Adipocyte (in vitro differentiated cells): ENCODE data around the gene EFCAB11.
A peak's percentile ranks its signal among the peaks of the same experiment; 100 is the strongest.

Experiments used
- DNase-seq: peaks from one replicate; pipeline ENCODE4 v3.0.0-alpha.2; 2015; ENCODE audit warnings: low read depth
- H3K27me3 ChIP-seq: replicated peaks from 2 replicates; pipeline ENCODE4 v1.7.0; 2013; ENCODE audit warnings: mild to moderate bottlenecking, low read length, moderate library complexity; ENCODE audit not compliant: control insufficient read depth, insufficient read depth
- H3K36me3 ChIP-seq: 2 replicates; pipeline ENCODE4 v1.7.0; 2013; ENCODE audit warnings: low read length, mild to moderate bottlenecking, moderate library complexity; ENCODE audit not compliant: control insufficient read depth, insufficient read depth, severe bottlenecking
- H3K4me1 ChIP-seq: 2 replicates; pipeline ENCODE4 v1.7.0; 2013; ENCODE audit warnings: mild to moderate bottlenecking, low read length, moderate library complexity; ENCODE audit not compliant: control insufficient read depth, insufficient read depth
- H3K4me3 ChIP-seq: 2 replicates; pipeline ENCODE4 v1.7.0; 2013; ENCODE audit warnings: mild to moderate bottlenecking, low read length, moderate library complexity
- H3K9ac ChIP-seq: 2 replicates; pipeline ENCODE4 v1.7.0; 2013; ENCODE audit warnings: mild to moderate bottlenecking, low read length, moderate library complexity
- H3K9me3 ChIP-seq: 2 replicates; pipeline ENCODE4 v1.7.0; 2013; ENCODE audit warnings: mild to moderate bottlenecking, low read length, moderate library complexity; ENCODE audit not compliant: control insufficient read depth

EFCAB11 gene

GRCh38 chr14:89811954-89812575, 142.5 kb downstream of the EFCAB11 start:
- no peak overlapping the region for H3K4me3 ChIP-seq
- no peak overlapping the region for H3K9ac ChIP-seq
- no peaks in the 10 kb centered on the region for H3K36me3 ChIP-seq
- no peak for DNase-seq
- H3K4me1 ChIP-seq: peaks cover 15% of the 10 kb centered on the region
- no peaks in the 10 kb centered on the region for H3K9me3 ChIP-seq
- H3K27me3 ChIP-seq: no peaks in the 10 kb centered on the region

DNA sequence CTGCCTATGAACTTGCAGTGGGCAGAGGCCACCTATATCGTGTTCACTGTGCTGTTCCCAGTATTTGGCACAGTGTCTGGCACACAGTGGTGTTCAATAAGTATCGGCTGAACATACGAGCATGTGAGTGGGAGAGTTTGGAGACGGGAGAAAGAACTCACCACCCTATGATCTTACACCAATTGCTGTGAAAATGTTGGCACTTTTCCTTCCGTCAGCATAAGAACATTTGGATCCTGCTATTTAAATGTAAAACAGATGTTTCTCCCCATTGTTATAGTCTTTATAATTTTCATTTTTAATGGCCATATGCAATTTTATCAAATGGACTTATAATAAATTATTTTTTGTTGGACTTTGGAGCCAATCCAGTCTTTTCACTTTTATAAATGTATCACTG, 144.4 kb downstream of the EFCAB11 start:
- Histone ChIP-seq H3K27me3 (no peaks in the 10 kb centered on the region), H3K4me1 (peaks cover 20% of the 10 kb centered on the region), H3K36me3 (no peaks in the 10 kb centered on the region), H3K9me3 (no peaks in the 10 kb centered on the region), H3K9ac (no peak overlapping the region), H3K4me3 (no peak overlapping the region)
- no peak for DNase-seq

DNA sequence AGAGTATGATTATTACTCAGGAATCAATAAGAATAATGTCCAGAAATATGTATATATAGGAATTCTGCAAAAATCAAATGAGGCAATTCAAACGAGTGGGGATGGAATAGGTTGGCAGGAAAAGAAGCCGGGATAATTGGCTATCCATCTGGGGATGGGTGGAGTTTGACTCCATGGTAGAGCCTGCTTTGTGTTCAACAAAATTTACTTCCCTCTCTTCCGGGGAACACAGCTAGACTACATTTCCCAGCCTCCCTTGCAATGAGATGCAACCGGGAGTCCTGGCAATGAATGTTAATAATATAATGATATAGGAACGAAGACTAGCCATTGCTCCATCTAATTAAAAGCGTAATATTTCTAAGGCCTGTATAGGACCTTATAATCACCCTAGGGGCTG, 146.6 kb downstream of the EFCAB11 start:
- DNase-seq: no peak
- no peak overlapping the region for H3K9ac ChIP-seq
- no peaks in the 10 kb centered on the region for H3K27me3 ChIP-seq
- H3K36me3 ChIP-seq: no peaks in the 10 kb centered on the region
- H3K4me1 ChIP-seq: peaks cover 20% of the 10 kb centered on the region
- H3K9me3 ChIP-seq: no peaks in the 10 kb centered on the region
- no peak overlapping the region for H3K4me3 ChIP-seq

- no peaks in the 10 kb centered on the region for H3K36me3 ChIP-seq
- H3K9ac ChIP-seq: no peak overlapping the region
- no peaks in the 10 kb centered on the region for H3K9me3 ChIP-seq
- peaks cover 17% of the 10 kb centered on the region for H3K4me1 ChIP-seq
- H3K27me3 ChIP-seq: no peaks in the 10 kb centered on the region
- no peak for DNase-seq
- no peak overlapping the region for H3K4me3 ChIP-seq
Observed at GRCh38 chr14:89807151-89807550, 147.4 kb downstream of the EFCAB11 start.

- Histone ChIP-seq H3K9ac (no peak overlapping the region), H3K4me3 (no peak overlapping the region), H3K9me3 (no peaks in the 10 kb centered on the region), H3K36me3 (no peaks in the 10 kb centered on the region), H3K4me1 (peaks cover 17% of the 10 kb centered on the region), H3K27me3 (no peaks in the 10 kb centered on the region)
- no peak for DNase-seq
Observed at GRCh38 chr14:89806451-89806850, 148.1 kb downstream of the EFCAB11 start.

DNA sequence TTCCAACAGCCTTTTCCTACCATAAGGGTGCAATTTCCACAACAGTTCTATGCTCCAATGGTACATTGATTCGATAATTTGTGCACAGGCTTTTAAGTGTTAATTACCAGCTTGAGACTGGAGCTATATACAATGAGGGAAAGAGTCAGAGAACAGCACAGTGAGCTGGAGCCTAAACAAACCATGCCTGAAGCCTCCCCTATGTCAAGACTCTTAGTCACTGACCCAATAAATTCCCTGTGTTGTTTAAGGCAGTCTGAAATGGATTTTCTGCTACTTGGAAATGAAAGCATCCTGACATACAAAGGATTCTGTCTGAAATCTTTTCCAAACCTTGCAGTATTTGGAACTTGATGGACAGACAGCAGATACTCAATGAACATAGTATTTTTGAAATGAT, 149.0 kb downstream of the EFCAB11 start:
- no peak overlapping the region for H3K4me3 ChIP-seq
- no peaks in the 10 kb centered on the region for H3K36me3 ChIP-seq
- no peaks in the 10 kb centered on the region for H3K27me3 ChIP-seq
- no peak overlapping the region for H3K9ac ChIP-seq
- no peak for DNase-seq
- H3K9me3 ChIP-seq: no peaks in the 10 kb centered on the region
- peaks cover 17% of the 10 kb centered on the region for H3K4me1 ChIP-seq

GRCh38 chr14:89803542-89803941, 151.0 kb downstream of the EFCAB11 start:
- Histone ChIP-seq H3K9ac (no peak overlapping the region), H3K4me3 (no peak overlapping the region), H3K9me3 (no peaks in the 10 kb centered on the region), H3K4me1 (peaks cover 14% of the 10 kb centered on the region), H3K27me3 (no peaks in the 10 kb centered on the region), H3K36me3 (no peaks in the 10 kb centered on the region)
- no peak for DNase-seq

DNA sequence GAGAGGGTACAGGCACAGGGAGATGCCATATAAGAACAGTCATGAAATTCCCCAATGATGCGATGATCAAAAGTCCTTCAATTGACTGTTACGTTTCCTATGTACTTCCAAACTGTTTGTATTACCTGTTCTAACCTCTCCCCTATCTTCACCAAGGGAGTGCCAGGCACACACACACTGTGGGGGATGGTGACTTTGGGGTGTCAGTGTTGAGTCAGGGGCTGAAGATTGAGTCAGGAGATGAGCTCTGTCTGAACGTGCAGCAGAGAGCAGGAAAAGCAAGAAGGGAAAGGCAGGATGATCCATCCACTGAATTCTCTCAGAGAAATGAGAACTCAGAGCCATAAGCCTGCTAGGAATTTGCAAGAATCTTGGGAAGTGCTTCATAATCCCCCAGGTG, 153.4 kb downstream of the EFCAB11 start:
- Histone ChIP-seq H3K9ac (no peak overlapping the region), H3K4me1 (no peaks in the 10 kb centered on the region), H3K36me3 (no peaks in the 10 kb centered on the region), H3K4me3 (no peak overlapping the region), H3K9me3 (no peaks in the 10 kb centered on the region), H3K27me3 (no peaks in the 10 kb centered on the region)
- no peak for DNase-seq

- Histone ChIP-seq H3K9ac (no peak overlapping the region), H3K9me3 (no peaks in the 10 kb centered on the region), H3K4me3 (no peak overlapping the region), H3K4me1 (peaks cover 13% of the 10 kb centered on the region), H3K36me3 (no peaks in the 10 kb centered on the region), H3K27me3 (no peaks in the 10 kb centered on the region)
- DNase-seq: no peak
Observed at GRCh38 chr14:89798212-89798773, 156.2 kb downstream of the EFCAB11 start.

- Histone ChIP-seq H3K9me3 (no peaks in the 10 kb centered on the region), H3K4me1 (peaks cover 23% of the 10 kb centered on the region), H3K36me3 (no peaks in the 10 kb centered on the region), H3K4me3 (no peak overlapping the region), H3K9ac (no peak overlapping the region), H3K27me3 (no peaks in the 10 kb centered on the region)
- DNase-seq: no peak
Observed at GRCh38 chr14:89797148-89797547, 157.4 kb downstream of the EFCAB11 start.

DNA sequence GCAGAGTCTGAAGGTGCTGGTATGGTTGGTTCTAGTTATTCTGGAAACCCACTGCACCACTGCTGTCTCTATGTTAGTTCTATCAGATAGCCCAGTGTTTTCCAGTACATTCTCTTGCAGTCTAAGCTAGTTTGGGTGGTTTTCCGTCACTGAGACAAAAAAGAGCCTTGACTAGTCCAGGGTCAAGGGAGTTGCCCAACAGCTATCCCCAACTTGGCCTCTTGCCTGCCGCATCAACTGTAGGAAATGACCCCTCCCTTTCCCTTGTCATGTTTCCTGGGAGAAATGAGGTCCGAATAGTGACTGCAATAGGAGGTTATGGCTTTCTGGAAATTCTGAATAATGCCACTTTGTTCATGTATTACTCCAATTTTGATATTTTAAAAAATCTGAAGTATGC, 160.4 kb downstream of the EFCAB11 start:
- DNase-seq: no peak
- Histone ChIP-seq H3K27me3 (no peaks in the 10 kb centered on the region), H3K4me1 (peaks cover 26% of the 10 kb centered on the region), H3K9me3 (no peaks in the 10 kb centered on the region), H3K4me3 (peak overlapping the region; percentile 37), H3K36me3 (no peaks in the 10 kb centered on the region), H3K9ac (peak overlapping the region; percentile 55)

DNA sequence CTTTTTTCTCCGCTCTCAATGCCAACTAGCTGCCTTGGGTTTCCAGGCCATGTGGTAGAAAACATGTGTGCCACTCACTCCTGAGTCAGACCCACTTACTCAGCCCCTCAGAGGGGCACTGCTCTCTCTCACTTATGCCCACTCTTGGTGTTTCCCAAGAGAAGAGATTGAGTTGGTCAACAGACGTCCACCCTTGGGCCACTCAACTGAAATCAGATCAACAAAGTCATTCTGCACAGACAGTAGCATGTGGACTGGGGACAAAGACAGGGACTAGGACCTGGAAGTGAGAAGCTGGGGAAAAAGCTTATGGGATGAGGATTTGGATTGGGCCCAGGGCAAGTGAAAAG, 161.2 kb downstream of the EFCAB11 start:
- peak overlapping the region; percentile 37 for H3K4me3 ChIP-seq
- H3K9ac ChIP-seq: peak overlapping the region; percentile 31
- no peaks in the 10 kb centered on the region for H3K27me3 ChIP-seq
- H3K36me3 ChIP-seq: no peaks in the 10 kb centered on the region
- no peak for DNase-seq
- no peaks in the 10 kb centered on the region for H3K9me3 ChIP-seq
- H3K4me1 ChIP-seq: peaks cover 26% of the 10 kb centered on the region
